Neural cell (in vitro differentiated cells): ENCODE results near the gene SLC50A1. TPM values are rescaled to one million over a fixed set of nuclear protein-coding genes. Genes with fewer than 3 reads are reported as not detected.

Experiments
- H2AFZ ChIP-seq: fragments of 200-600, 300-800 bp; sonication (generic), shearing (Covaris generic); 2 replicates; pipeline ENCODE4 v1.6.0; 2014; ENCODE audit warnings: low read depth, mild to moderate bottlenecking, antibody characterized with exemption, low read length, moderate library complexity
- H3F3A ChIP-seq: fragments of 200-600 bp; shearing (Covaris generic); 2 replicates; pipeline ENCODE4 v1.6.1; 2016; ENCODE audit warnings: mild to moderate bottlenecking, moderate library complexity, mixed read lengths, antibody characterized with exemption, low read length; ENCODE audit not compliant: insufficient read depth, poor library complexity, severe bottlenecking
- H3K27ac ChIP-seq: fragments of 200-600, 300-800 bp; sonication (generic), shearing (Covaris generic); 2 replicates; pipeline ENCODE4 v1.5.1; 2014; ENCODE audit warnings: mild to moderate bottlenecking, low read length, moderate library complexity
- H3K27me3 ChIP-seq: fragments of 300-800, 200-600 bp; sonication (generic), shearing (Covaris generic); 2 replicates; pipeline ENCODE4 v1.6.0; 2014; ENCODE audit warnings: mild to moderate bottlenecking, low read depth, low read length, moderate library complexity; ENCODE audit not compliant: insufficient read depth
- H3K36me3 ChIP-seq: fragments of 300-800, 200-600 bp; sonication (generic), shearing (Covaris generic); 2 replicates; pipeline ENCODE4 v1.5.1; 2014; ENCODE audit warnings: mild to moderate bottlenecking, antibody characterized with exemption, low read length, moderate library complexity; ENCODE audit not compliant: insufficient read depth
- H3K4me2 ChIP-seq: fragments of 300-800, 200-600 bp; sonication (generic), shearing (Covaris generic); 2 replicates; pipeline ENCODE4 v1.6.0; 2014; ENCODE audit warnings: mild to moderate bottlenecking, low read length
- H3K4me3 ChIP-seq: fragments of 300-800, 200-600 bp; sonication (generic), shearing (Covaris generic); 2 replicates; pipeline ENCODE4 v1.5.1; 2014; ENCODE audit warnings: mild to moderate bottlenecking, low read length, moderate library complexity
- H3K79me2 ChIP-seq: fragments of 200-600 bp; shearing (Covaris generic); replicated peaks from 2 replicates; pipeline ENCODE4 v1.6.0; 2014; ENCODE audit warnings: mild to moderate bottlenecking, low read length, moderate library complexity; ENCODE audit not compliant: insufficient read depth
- H3K9ac ChIP-seq: fragments of 300-800, 200-600 bp; sonication (generic), shearing (Covaris generic); 2 replicates; pipeline ENCODE4 v1.6.1; 2016; ENCODE audit warnings: mild to moderate bottlenecking, low read length, mixed read lengths
- H3K9me2 ChIP-seq: fragments of 200-600 bp; shearing (Covaris generic); 2 replicates; pipeline ENCODE4 v1.6.1; 2016; ENCODE audit warnings: mild to moderate bottlenecking, low read length, mixed read lengths; ENCODE audit not compliant: insufficient read depth
- H3K9me3 ChIP-seq: fragments of 200-600, 300-800 bp; sonication (generic), shearing (Covaris generic); 2 replicates; pipeline ENCODE4 v1.6.1; 2016; ENCODE audit warnings: mild to moderate bottlenecking, mixed run types, low read length, moderate library complexity, mixed read lengths
- H4K20me1 ChIP-seq: fragments of 200-600 bp; shearing (Covaris generic); 2 replicates; pipeline ENCODE4 v1.6.1; 2016; ENCODE audit warnings: mild to moderate bottlenecking, mixed run types; ENCODE audit not compliant: insufficient read depth
- CTCF ChIP-seq: fragments of 450-650 bp; IDR thresholded peaks from 2 replicates; pipeline ENCODE4 v1.5.1; 2014; ENCODE audit warnings: antibody characterized with exemption, mild to moderate bottlenecking, moderate library complexity; ENCODE audit not compliant: poor library complexity, severe bottlenecking
- EP300 ChIP-seq: fragments of 450-650 bp; conservative IDR thresholded peaks from 2 replicates; pipeline ENCODE4 v1.6.1; 2014; ENCODE audit warnings: antibody characterized with exemption, mild to moderate bottlenecking, moderate library complexity; ENCODE audit not compliant: poor library complexity, severe bottlenecking
- EZH2 ChIP-seq: fragments of 200-600, 300-800 bp; shearing (Covaris generic), sonication (generic); IDR thresholded peaks from 2 replicates; pipeline ENCODE4 v1.6.1; 2014; ENCODE audit warnings: antibody characterized with exemption, low read length, borderline replicate concordance, mild to moderate bottlenecking; ENCODE audit not compliant: insufficient read depth, poor library complexity, severe bottlenecking
- MXI1 ChIP-seq: fragments of 450-650 bp; conservative IDR thresholded peaks from 2 replicates; pipeline ENCODE4 v1.6.1; 2014; ENCODE audit warnings: antibody characterized with exemption, mild to moderate bottlenecking; ENCODE audit not compliant: poor library complexity, severe bottlenecking
- POLR2AphosphoS5 ChIP-seq: IDR thresholded peaks from 2 replicates; pipeline ENCODE4 v1.6.1; 2012
- RAD21 ChIP-seq: fragments of 450-650 bp; conservative IDR thresholded peaks from 2 replicates; pipeline ENCODE4 v1.6.1; 2014; ENCODE audit warnings: antibody characterized with exemption, mild to moderate bottlenecking, moderate library complexity
- SMC3 ChIP-seq: fragments of 450-650 bp; conservative IDR thresholded peaks from 2 replicates; pipeline ENCODE4 v1.6.1; 2014; ENCODE audit warnings: antibody characterized with exemption, mild to moderate bottlenecking, moderate library complexity; ENCODE audit not compliant: poor library complexity
- TAF1 ChIP-seq: IDR thresholded peaks from 2 replicates; pipeline ENCODE4 v1.6.1; 2012; ENCODE audit warnings: low read depth
- polyA plus RNA-seq: library from polyadenylated mRNA; depleted of rRNA; stranded (reverse); fragments of >200 nt; gene quantifications from 2 replicates; pipeline ENCODE4 v1.2.3, GENCODE V29; 2014
- TF ChIP-seq, protein P1 (sequence below): IDR thresholded peaks from 2 replicates; pipeline ENCODE4 v1.6.1; 2012; ENCODE audit warnings: borderline replicate concordance

The SLC50A1 gene
- polyA plus RNA-seq, 1 donor from 2014 or later = 12.6 TPM

DNA sequence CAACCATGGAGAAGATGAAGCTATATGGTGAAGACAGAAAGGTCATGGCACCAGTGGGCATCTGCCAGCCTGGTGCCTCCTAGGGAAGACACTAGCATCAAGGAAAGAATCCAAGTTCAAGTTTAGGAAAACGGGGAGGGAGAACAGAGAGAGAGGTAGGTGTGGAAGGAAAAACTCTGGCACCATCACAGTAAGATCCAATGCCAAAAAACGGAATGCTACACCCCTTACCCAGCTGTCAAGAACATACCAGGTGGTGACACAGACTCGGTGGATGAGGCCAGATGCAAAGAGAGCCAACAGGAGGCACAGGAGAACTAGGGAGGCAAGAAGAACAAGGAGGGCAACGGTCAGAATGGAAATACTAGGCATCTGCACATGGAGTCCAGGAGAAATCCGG lies 33.9 kb downstream of the SLC50A1 start:
- Histone ChIP-seq H3K27me3 (no peaks in the 10 kb centered on the region), H3K27ac (no peak overlapping the region), H3K9ac (no peak overlapping the region), H4K20me1 (no peaks in the 10 kb centered on the region), H3K4me3 (no peak overlapping the region), H3K9me2 (no peaks in the 10 kb centered on the region), H3K4me2 (no peak overlapping the region), H3F3A (peaks cover 5% of the 10 kb centered on the region), H3K79me2 (peaks cover 15% of the 10 kb centered on the region), H2AFZ (no peak overlapping the region), H3K9me3 (no peaks in the 10 kb centered on the region), H3K36me3 (no peaks in the 10 kb centered on the region)
- TF ChIP-seq EZH2 (no peak), EP300 (no peak), MXI1 (no peak), POLR2AphosphoS5 (no peak), CTCF (no peak), RAD21 (no peak), SMC3 (no peak), TAF1 (no peak)
- TF ChIP-seq, protein P1, sequence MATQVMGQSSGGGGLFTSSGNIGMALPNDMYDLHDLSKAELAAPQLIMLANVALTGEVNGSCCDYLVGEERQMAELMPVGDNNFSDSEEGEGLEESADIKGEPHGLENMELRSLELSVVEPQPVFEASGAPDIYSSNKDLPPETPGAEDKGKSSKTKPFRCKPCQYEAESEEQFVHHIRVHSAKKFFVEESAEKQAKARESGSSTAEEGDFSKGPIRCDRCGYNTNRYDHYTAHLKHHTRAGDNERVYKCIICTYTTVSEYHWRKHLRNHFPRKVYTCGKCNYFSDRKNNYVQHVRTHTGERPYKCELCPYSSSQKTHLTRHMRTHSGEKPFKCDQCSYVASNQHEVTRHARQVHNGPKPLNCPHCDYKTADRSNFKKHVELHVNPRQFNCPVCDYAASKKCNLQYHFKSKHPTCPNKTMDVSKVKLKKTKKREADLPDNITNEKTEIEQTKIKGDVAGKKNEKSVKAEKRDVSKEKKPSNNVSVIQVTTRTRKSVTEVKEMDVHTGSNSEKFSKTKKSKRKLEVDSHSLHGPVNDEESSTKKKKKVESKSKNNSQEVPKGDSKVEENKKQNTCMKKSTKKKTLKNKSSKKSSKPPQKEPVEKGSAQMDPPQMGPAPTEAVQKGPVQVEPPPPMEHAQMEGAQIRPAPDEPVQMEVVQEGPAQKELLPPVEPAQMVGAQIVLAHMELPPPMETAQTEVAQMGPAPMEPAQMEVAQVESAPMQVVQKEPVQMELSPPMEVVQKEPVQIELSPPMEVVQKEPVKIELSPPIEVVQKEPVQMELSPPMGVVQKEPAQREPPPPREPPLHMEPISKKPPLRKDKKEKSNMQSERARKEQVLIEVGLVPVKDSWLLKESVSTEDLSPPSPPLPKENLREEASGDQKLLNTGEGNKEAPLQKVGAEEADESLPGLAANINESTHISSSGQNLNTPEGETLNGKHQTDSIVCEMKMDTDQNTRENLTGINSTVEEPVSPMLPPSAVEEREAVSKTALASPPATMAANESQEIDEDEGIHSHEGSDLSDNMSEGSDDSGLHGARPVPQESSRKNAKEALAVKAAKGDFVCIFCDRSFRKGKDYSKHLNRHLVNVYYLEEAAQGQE = no peak

GRCh38 chr1:155170101-155170785 lies 34.6 kb downstream of the SLC50A1 start:
- no peak overlapping the region for H3K27ac ChIP-seq
- no peaks in the 10 kb centered on the region for H4K20me1 ChIP-seq
- H3K9ac ChIP-seq = no peak overlapping the region
- no peaks in the 10 kb centered on the region for H3K9me3 ChIP-seq
- H3F3A ChIP-seq = peaks cover 5% of the 10 kb centered on the region
- H3K4me2 ChIP-seq = no peak overlapping the region
- TF ChIP-seq TAF1 = no peak
- no peak for TF ChIP-seq CTCF
- no peak for TF ChIP-seq EZH2
- TF ChIP-seq EP300 = no peak
- no peak for TF ChIP-seq SMC3
- TF ChIP-seq, protein P1 = no peak
- no peak for TF ChIP-seq POLR2AphosphoS5
- no peak for TF ChIP-seq RAD21
- no peak for TF ChIP-seq MXI1
- H3K27me3 ChIP-seq = no peaks in the 10 kb centered on the region
- H2AFZ ChIP-seq = no peak overlapping the region
- H3K9me2 ChIP-seq = no peaks in the 10 kb centered on the region
- H3K4me3 ChIP-seq = no peak overlapping the region
- H3K79me2 ChIP-seq = peaks cover 21% of the 10 kb centered on the region
- no peaks in the 10 kb centered on the region for H3K36me3 ChIP-seq
